ENCODE data around the gene ITGB2.
"Not testable (repeated sequence)": the region's sequence is repeated elsewhere in the genome, so short reads cannot be mapped to it uniquely, and the experiment has no call there.

ITGB2 gene

DNA sequence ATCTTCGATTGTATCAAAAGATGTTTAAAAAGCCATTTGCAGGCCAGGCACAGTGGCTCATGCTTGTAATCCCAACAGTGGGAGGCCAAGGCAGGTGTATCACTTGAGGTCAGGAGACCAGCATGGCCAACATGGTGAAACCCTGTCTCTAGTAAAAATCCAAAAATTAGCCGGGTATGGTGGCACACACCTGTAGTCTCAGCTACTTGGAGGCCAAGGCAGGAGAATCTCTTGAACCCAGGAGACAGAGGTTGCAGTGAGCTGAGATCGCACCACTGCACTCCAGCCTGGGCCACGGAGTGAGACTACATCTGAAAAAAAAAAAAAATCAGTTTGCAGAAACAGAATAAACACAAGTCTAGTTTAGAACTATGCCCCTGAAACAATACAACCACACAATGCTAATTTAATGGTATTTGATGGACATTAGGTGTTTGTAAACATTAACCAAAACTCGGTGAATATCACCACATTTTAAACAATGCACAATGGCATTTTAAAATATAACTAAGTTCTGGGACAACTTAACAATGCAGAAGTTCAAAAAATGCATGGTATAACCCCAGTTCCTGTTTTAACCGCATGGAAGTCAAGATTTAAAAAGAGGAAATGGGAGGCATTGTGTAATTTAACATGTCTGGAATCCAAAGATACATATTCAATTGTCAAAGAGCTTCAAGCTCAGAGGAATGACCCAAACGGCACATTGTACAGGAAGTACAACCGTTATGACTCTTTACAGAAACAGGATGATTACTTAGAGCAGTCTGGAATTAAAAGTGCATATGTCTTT lies 40.1 kb downstream of the ITGB2 start:
- no peak for DNase-seq

- DNase-seq = not testable (repeated sequence)
Measured at GRCh38 chr21:44879238-44879637, 41.5 kb downstream of the ITGB2 start.

GRCh38 chr21:44878053-44878982 lies 42.4 kb downstream of the ITGB2 start:
- DNase-seq = no peak

DNA sequence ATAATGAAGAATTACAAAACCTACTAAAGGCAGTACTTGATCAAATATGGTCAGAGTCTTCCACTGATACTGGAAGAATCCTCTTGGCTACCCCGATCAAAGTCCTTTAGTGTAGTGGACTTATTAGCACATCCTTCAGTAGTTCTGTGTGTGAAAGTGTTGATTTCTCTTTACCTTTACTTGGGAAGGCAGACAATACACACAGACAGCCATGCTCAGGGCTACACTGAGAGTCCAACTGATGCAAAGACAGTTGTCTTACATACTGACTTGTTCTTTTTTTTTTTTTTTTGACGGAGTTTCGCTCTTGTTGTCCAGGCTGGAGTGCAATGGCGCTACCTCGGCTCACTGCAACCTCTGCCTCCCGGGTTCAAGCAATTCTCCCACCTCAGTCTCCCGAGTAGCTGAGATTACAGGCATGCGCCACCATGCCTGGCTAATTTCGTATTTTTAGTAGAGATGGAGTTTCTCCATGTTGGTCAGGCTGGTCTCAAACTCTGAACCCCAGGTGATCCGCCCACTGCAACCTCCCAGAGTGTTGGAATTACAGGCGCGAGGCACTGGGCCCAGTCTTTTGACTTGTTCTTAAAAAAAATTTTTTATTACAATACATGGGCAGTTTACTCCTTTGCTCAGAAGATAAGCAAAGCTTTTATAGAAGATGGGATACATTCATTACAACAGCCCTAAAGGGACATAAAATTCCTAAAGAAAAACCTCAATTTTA lies 43.7 kb downstream of the ITGB2 start:
- no peak for DNase-seq

DNA sequence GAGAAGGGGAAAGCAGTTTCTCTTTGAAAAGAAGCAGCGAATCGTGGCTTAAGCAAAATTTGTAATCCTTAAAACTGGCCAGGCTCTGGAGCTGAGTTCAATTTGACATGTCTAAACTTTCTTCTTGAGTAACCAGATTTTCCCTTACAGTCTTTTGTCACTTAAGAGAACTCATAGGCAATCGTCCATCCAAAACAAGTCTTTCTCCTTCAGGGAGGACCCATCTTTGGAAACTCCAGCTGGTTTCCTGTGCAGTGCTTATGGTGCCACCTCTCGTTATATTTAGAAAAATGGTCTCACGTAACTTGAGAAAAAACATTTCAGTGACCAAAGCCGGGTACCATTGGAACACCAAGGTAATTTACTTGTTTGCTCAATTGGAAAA lies 45.4 kb downstream of the ITGB2 start:
- no peak for DNase-seq

DNA sequence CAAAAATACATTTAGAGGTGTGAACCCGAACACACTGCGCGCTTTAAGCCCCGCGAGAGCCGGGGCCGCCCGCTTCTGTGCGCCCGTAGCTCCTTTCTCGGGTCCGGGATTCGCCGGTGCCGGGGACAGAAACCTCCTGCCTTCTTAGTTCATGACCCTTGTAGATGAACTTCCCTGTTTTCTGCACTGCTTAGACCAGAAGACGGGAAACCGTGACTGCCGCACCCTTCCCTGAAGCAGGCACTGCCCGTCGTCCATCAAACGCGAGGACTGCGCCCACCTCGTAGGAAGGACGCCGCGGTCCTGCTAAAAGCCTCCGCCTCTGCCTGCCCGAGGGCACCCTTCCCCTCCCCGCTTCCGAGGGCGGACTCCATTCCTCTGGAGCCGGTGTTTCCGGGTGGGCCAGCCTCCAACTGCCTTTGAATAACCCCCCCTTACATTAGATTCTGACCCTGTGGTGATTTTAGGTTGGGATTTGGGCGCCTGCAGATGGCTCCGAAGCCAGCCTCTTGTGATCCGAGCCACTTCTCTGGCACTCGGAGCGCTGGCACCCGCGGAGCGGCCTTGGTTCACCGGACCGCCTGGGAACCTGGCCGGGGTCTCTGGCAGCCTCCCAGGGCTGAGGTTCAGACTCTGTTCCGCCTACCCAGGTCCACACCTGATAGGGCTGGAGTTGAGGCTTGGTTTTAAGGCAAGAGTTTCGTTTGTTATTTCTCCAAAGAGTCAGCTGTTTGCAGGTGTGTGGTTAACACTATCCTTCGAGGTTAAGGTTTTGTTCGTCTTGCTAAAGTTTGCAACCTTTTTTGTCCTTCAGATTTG lies 46.0 kb downstream of the ITGB2 start:
- no peak for DNase-seq

DNA sequence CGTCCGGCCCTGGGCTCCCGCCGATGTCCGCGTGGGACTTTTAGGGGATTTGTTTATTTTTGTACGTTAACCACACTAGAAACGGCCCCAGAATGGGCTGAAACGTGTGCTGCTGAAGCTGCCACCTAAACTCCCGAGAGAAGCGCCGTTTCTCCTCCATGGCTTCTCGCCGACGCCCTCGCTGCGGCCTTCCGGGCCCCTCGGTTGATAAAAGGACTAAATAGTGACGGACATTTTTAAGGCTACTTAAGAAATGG lies 46.5 kb downstream of the ITGB2 start:
- DNase-seq = no peak

DNA sequence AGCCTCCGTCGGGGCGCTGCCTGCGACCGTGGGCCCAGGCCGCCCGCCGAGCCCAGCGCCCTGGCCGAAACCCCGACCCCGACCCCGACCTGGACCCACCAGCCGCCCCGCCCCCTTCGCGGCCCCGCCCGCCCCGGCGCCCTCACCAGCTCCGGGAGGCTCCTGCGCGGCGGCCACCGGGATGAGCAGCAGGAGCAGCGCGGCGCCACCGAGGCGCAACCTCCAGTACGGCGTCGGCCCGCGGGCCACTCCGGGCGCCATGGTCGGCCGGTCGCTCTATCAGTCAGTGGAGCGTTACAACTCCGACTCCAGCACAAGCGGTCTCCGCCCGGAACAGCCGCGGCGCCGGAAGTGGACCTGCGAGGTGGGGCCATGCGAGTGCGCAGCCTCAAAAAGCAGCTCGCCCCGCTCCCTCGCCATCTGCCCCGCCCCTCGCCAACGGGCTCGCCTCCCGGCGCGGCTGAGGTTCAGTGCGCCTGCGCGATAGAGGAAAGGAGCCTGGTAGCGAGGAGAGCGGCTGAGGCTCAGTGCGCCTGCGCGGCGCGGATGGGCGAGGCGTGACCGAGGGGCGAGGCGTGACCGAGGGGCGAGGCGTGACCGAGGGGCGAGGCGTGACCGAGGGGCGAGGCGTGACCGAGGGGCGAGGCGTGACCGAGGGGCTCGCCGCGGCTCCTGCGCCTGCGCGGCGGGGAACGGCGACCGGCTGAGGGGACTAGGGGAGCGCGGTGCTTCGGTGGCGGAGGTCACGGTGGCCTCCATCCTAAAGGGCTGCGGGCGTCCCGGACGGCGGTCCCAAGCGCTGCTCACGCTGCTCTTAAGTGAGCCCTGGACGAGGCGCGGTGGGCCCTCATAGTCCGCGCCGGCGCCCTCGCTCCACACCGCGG lies 47.1 kb downstream of the ITGB2 start, which contains the start of gene PTTG1IP:
TSS of gene PTTG1IP (minus strand) at position 335 of the 884 bp plus-strand sequence. CDS start at position 261, 74 bp downstream.
- DNase-seq = peak; percentile 98

GRCh38 chr21:44872649-44873355 lies 47.9 kb downstream of the ITGB2 start:
- no peak for DNase-seq

- DNase-seq = no peak
Measured at GRCh38 chr21:44872323-44872648, 48.4 kb downstream of the ITGB2 start.

- DNase-seq = no peak
Measured at GRCh38 chr21:44871576-44872269, 49.0 kb downstream of the ITGB2 start.

GRCh38 chr21:44870748-44871495 lies 49.8 kb downstream of the ITGB2 start:
- DNase-seq = no peak

- DNase-seq = no peak
Measured at GRCh38 chr21:44869781-44870747, 50.6 kb downstream of the ITGB2 start.

GRCh38 chr21:44868707-44869106 lies 52.0 kb downstream of the ITGB2 start:
- no peak for DNase-seq

- no peak for DNase-seq
Measured at GRCh38 chr21:44867999-44868700, 52.5 kb downstream of the ITGB2 start.

GRCh38 chr21:44867464-44867863 lies 53.2 kb downstream of the ITGB2 start:
- no peak for DNase-seq

GRCh38 chr21:44866780-44867179 lies 53.9 kb downstream of the ITGB2 start:
- DNase-seq = no peak
